Stimulated activated CD8-positive, alpha-beta memory T cell treated with anti-CD3 and anti-CD28 coated beads, Interleukin-15, amount 100 ng/mL, for 1 hour (primary cell): ENCODE measurements around the gene ZMYM4.

Experiments used
- DNase-seq: peaks from one replicate; pipeline ENCODE4 v3.0.0-alpha.2; 2020; ENCODE audit warnings: low read depth

The ZMYM4 gene

DNA sequence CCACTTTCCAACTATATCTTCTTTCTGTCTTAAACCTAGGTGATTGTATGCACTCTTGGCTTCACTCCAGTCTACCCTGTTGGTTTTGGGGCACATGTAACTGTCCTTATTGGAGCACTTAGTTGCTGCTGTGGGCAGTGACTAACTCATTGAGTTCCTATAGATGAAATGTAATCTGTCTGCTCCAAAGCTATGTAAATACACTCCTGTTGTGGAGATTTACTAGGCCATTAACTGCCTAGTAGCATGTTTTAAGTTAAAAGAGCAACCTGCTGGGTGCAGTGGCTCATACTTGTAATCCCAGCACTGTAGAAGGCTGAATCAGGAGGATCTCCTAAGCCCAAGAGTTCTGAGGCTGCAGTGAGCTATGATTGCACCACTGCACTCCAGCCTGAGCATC lies 137.6 kb downstream of the ZMYM4 start:
- no peak for DNase-seq

DNA sequence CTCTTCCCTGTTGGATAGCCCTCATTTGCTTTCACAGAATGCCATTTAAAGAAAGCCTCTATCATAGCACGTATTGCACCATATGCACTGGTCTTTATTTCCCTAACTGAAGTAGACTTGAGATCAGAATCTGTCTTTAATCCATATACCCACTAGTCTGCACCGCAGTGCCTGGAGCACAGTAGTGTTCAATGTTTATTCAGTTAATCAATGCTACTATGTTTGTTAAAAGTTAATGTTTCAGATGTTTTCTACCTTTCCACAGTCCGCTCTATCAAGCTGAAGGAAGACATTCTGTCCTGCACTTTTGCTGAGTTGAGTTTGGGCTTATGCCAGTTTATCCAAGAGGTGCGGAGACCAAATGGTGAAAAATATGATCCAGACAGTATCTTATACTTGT lies 139.2 kb downstream of the ZMYM4 start:
- DNase-seq = no peak

DNA sequence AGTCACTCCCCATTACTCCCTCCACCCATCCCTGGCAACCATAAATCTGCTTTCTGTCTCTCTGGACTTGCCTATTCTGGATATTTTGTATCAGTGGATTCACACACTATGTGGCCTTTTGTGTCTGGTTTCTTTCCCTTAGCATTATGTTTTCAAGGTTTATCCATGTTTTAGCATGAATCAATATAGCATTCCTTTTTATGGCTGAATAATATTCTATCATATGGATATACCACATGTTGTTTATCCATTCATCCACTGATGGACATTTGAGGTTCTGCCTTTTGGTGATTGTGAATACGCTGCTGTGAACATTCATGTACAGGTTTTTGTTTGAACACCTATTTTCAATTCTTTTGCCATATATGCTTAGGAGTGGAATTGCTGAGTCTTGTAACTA lies 140.4 kb downstream of the ZMYM4 start:
- no peak for DNase-seq

DNA sequence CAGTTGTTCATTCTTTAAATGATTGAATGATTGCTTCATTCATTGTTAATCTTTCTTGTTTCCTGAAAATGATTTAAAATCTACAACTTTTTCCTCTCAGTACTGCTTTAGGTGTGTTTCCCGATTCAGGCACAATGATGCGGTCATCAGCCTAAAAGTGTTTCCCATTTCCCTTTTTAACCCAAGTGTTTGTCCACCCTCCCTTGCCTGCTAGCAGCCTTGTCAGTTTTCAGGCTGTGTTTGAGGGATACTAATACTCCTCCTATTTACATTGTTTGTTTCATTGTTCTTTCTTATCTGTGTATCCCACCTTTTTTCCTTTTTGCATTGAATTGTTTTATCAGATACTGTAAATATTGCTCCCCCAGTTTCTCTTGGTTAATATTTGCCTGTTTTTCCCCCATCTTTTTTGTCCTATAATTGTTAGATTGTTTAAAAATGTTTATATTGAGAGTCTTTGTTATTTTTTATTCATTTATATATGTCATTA lies 157.6 kb downstream of the ZMYM4 start:
- DNase-seq = no peak

DNA sequence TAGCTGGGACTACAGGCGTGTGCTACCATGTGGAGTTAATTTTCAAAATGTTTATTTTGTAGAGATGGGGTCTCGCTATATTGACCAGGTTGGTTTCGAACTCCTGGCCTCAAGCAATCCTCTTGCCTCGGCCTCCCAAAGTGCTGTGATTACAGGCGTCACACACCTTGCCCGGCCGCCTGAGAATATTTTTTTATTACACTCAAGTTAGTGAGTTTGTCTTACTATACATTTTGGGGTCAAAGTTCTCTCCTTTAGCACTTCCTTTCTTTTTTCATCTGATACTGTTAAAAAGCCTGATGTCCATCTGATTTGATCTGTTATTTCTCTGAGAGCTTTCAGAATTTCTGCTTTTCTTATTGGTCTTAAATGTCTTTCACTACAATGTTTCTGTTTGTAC lies 159.9 kb downstream of the ZMYM4 start:
- DNase-seq = no peak

DNA sequence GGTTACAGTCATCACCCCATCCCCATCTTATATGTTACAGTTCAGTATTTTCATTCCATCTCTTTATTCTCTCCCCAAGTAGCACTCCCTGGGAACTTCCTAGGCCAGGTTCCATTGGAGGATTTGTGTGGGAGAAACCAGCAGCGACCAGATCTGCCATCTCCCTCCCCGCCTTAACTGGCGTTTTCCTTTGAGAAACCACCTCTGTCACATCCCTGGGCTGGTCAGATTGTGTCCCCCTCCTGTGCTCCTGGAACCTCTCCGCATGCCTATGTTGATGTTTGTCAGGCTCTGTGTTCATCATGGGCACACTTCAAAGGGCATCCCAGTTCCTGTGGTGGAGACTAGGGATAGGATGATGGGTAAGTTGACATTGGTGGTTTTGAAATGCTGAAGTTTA lies 162.3 kb downstream of the ZMYM4 start:
- no peak for DNase-seq

DNA sequence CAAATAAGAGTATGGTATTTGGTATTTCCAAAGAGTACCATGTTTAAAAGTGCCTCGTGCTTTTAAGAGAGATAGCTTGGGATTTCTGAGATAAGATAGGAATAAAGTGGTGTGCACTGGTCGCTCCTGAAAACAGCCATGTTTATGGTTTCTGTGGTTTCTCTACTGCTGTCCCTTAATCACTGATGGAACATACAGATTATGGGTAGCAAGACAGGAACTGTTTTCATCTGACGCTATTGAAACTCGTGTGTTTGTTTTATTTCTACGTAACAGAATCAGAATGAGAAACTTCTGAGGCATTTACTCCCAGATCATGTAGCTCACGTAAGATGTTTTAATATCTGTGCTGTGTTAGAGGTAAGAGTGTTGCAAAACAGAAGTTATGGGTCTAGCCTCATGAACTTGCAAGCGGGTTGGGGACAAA lies 162.7 kb downstream of the ZMYM4 start:
- no peak for DNase-seq

DNA sequence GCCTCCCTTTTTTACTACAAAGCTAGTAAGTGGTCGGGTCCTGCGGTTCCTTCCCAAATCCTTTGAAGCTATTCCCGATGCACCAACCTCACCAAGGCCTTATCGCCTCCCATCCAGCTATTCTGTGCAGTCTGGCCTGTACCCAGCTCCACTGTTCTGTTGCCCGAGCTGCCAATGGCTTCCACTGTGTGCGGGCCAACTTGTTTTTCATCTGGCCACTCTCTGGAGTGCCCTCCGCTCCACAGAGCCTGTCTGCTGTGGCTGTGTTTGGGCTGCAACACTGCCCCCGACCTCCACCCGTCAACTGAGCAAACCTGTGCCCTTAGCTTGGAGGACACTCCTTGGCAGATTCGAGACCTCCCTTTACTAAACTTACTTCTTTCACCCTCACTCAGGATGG lies 163.7 kb downstream of the ZMYM4 start:
- no peak for DNase-seq

DNA sequence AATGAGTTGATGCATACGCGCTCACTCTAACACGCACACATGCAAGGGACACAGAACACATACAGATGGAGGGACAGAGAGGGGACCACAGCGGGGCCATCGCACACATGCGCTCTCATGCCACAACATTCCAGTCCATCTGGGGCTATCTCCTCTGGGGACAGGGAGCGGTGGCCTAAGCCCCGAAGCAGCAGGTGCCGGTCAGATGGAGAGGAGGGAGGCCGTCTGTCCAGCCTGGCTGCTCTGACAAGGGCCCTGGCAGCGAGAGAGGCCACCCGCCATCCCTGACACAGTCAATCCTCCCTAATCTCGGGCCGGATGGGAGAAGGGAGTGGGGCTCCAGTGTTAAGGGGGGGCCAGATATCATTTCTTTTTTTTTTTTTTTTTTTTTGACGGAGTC lies 165.2 kb downstream of the ZMYM4 start:
- no peak for DNase-seq

DNA sequence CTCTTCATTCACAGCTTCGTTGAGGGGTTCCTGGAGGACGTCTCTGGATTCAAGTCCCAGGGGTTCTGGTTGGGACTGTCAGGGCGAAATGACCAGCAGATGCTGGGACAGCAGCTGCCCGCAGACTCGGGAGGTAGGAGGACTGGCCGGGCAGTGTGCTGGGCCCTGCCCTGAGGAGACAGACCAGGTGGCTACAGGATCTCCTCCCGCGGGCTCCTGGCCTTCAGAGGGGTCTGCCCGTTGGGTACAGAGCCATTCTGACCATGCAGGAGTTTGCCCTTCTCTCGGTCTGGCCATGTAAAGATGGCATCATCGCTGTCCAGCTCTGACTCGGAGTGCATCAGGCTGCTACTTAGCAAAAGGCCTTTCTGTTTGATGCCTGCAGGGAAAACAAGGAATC lies 166.2 kb downstream of the ZMYM4 start:
- no peak for DNase-seq

DNA sequence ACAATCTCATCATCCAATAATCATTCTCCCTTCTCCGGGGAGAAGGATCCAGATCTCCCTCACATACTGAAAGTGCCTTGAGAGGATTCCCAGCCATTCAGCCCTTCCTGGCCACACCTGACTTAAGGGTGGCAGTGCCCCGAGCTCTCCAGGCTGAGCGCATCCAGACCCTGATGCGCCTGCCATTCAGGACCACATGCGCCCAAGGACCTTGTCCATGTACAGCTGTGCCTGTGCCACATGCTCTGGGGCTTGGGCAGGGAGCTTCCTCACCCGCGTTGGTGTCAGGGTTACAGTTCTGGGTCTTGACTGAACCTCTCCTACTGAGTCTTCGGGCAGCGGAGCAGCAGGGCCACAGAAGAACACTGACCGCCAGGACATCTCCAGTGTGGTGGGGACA lies 167.6 kb downstream of the ZMYM4 start:
- no peak for DNase-seq

DNA sequence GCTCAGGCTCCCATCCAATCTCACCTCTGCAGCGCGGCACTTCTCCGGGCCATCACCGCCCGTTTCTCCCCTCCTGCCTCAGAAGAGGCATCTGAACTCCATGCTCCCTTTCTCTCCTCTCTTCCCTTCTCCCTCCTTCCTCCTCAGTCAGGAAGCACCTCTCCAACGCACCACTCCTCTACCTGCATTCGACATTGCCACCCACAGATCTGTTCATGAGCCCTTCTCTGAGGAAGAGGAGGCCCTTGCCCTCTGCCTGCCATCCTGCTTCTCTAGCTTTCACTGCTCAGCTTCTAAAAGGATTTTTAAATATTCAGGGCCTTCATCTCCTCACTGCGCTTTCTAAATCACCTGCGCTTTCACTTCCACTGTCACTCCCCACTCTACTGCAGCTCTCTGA lies 168.7 kb downstream of the ZMYM4 start:
- DNase-seq = no peak

DNA sequence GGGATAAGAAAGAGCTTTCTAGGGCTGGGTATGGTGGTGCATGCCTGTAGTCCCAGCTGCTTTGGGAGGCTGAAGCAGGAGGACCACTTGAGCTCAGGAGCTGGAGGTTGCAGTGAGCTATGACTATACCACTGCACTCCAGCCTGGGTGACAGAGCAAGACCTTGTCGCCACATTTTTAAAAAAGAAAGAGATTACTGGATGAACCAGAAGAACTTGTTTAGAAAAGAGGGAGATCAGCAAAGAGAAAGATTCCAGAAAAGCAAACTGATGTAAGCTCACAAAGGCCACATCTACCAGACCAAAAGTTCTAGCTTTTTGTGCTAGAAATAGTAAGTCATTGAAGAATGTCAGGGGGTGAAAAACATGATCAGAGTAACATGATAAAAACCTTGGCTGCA lies 171.1 kb downstream of the ZMYM4 start:
- no peak for DNase-seq

DNA sequence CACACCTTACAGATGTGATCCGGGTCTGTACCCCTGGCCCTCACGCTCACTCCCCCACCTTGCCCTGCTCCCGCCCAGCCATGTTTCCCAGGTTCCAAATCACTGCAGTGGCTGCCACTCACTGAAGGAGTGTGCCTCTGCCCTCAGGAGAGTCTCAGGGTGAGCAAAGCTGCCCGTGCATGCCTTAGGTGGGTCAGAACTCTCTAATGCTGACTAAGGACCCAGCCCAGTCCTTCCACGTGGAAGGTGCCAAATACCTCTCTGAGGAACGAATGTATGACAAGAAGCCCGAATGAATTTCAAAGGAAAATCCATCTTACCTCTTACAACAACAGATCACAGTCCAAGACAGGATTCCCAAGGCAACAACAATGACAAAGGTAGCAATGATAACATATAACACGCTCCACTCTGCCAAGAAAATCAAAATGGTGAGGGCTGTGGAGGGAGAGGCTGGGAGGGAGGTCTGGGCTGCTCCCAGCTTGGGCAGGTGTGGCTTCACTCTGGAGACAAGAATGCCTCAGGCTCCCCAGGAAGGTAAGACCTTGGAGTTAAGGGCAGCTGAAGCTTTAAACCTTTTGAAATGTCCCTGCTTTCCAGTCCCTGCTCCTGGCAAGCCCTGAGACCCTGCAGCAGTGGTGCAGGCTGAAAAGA lies 173.5 kb downstream of the ZMYM4 start:
- DNase-seq = no peak

DNA sequence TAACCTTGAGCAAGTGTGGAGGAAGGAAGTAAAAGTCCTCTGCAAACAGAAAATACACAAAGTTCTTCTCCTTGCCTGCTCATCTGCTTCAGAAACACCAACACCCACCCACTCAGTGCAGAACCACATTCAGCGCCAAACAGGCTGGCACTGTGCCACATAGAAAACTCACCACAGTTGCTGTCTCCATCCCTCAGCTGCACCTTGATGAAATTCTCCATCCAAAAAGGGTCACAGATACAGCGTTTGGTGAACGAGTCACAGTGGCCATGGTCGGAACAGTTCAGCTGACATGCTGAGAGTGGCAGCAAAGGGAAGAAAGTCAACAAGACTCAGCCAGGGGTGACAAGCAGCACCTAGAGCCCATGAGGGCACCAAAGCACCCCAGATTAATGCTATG lies 174.2 kb downstream of the ZMYM4 start:
- no peak for DNase-seq

DNA sequence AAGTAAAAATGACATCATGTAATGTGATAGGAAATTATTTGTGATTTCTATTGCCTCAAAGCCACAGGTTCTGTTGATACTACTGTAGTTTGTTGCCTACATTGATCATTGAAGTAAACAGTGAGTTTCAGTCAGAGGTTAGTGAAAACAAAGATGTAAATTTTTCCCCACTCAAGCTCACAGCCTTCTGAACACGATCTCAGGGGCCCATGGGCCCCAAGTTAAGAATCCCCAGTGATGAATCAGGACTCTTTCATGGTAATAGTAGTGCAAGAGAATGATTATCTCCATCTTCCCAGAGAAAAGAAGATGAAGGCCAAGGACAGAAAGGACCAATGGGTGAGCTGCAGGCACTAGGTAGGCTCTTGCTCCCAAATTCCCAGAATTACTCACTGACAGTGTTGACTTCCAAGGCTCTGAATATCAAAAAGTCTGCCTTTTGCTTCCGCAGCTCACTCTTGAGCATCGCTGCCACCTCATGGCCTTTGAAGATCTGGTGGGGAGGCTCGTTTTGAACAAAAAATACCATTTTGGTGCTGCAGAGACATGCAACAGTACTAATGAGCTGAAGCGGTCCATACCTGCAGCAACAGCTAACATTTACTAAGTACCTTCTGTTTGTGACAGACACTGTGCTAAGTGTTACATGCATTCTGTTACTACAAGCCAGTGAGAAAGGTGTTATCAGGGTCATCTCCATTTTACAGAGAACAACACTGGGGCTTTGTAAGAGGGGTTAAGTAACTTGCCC lies 175.4 kb downstream of the ZMYM4 start:
- no peak for DNase-seq

DNA sequence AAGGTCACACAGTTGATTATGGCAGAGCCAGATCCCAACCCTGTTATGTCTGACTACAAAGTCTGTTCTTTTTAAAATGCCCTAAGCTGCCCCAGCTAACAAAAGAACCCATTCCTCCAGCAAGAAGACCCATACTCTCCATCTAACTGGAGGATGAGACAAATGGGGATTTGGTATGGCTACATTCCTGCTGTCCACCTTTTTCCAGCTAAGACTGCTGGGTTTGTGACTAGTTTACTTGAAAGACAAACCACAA lies 175.9 kb downstream of the ZMYM4 start:
- DNase-seq = no peak

DNA sequence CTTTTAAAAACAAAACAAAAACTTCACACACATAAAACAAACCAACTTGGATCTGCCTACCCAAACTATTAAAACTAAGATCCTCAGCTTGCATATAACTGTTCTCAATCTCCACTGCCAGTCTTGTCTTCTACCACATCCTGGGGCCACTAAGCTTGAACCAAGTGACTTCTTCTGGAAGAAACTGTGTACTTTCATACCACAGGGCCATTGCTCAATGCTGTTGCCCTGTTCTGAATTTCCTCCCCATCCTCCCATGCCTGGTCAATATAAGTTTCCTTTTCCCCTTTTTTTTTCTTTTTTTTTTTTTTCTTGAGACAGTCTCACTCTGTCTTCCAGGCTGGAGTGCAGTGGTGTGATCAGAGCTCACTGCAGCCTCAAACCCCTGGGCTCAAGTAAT lies 178.8 kb downstream of the ZMYM4 start:
- no peak for DNase-seq

DNA sequence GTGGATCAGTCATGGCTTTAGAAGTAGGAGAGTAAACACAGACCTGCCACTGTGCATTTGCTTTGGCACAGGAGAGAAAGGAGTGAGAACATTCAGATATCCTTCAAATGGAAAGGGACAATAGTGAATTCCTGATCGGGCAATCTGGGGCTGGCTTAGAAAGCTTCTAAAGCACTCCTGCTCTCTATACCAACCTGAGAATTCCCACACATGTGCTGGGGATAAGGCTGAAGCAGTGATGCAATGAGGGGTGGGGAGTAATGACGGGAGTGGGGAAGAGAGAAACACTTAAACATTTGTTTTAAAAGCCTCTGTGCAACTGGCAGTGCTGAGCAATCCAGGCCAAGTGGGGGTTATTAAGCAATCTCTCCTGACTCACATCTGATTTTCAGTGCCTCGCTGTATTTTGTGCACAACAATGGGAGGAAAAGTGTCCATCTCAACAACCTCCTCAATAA lies 179.9 kb downstream of the ZMYM4 start:
- no peak for DNase-seq

DNA sequence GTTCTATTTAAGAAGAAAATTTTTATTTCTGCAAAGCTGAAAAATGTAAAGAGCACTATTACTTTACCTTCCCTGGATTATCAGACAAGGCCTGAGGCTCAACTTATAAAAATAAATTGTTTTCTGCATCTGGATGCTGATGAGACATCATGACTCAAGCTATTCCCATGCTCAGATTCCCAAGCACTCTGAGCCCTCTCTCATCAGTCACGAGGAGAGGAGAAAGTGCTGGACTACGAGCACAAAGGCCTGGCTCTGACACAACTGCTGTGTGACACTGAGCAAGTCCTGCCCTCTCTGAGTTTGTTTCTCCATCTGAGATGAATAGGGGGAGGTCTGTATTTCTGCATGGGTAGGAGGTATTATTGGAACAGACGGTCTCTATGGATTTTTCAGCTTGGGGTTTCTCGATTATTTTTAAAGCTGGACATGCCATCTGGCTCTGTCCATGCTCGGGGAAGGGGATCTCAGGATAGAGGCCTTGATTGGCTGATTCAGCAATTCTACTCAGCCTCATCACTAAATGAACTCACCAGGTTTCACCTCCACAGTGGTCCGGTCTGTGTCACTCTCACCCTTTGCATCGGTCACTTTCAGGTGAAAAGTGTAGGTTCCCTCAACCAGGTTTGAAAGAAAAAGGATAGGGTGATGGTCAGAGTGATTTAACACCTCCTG lies 181.0 kb downstream of the ZMYM4 start:
- no peak for DNase-seq

DNA sequence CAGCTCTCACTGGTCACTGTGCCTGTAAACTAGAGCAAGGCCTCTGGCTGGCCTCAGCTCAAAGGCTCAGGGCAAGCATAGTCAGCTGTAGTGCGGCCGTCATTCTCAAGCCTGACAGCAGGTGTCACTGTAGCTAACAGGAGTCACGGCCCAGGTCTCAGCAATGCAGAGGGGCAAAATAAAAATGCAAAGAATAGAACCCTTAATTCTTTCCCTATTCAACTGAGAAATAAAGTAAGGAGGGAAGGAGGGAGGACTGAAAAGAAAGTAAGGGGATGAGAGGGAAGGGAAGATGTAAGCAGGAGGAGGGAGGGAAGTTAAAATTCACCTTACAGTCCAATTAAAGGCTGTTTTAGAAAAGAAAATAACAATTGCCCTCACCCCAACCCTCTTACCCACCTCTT lies 182.6 kb downstream of the ZMYM4 start:
- peak; percentile 68 for DNase-seq

DNA sequence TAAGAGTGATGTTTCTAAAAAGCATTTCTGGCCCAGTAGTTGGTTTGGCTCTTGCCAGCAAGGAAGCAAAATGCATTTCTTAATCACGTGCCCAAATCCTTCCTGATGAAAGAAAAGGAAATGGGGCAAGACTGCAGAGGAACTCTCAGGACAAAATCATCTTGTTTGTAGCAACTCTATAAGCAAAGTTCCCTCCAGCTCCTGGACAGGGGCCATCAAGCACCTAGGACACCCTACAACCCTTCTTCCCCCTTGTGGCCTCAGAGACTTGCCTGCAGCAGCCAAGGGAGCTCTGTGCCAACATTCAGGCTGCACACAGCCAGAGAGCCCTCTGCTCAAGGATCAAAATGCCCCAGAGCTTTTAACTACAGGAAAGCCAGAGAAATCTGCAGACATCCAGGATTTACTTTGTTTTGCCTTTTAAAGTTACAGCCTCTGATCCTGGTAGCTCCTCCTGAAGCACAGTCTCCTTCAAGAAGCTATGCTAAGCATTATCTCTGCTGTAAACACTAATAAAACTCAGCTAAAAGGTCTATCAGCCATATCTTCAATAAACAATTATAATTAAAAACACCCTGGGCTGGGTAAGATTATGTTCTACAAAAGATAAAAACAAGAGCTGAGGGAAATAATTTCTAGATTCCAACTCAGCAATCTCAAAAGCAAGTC lies 183.7 kb downstream of the ZMYM4 start:
- DNase-seq = no peak

DNA sequence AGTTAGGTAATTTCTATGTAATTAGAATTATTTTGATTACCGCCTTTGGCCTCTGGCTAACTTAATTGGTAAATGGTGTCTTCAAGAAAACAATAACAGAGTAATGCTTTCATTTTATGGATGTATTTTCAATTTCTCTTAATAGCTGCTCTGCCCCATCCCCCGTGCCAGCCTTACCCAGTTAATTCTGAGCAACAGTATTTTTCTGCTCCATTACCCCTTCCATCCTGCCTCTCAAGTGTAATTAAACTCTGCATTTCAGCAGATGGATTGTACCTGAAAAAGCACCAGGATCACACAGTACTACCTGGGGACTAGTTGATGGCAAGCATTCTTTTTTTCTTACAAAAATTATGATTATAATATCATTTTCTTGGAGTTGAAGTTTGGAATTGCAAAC lies 184.5 kb downstream of the ZMYM4 start:
- no peak for DNase-seq
